HG02884 (cell line): Measurements from ENCODE around the gene PSIP1.
"Not testable (repeated sequence)": the region's sequence is repeated elsewhere in the genome, so short reads cannot be mapped to it uniquely, and the experiment has no call there.

Source experiments
- ATAC-seq: cut with Tn5 transposase; IDR thresholded peaks from one replicate; pipeline ENCODE4 v1.9.1; 2021; ENCODE audit warnings: mild to moderate bottlenecking, moderate library complexity; ENCODE audit not compliant: unreplicated experiment

Gene PSIP1

DNA sequence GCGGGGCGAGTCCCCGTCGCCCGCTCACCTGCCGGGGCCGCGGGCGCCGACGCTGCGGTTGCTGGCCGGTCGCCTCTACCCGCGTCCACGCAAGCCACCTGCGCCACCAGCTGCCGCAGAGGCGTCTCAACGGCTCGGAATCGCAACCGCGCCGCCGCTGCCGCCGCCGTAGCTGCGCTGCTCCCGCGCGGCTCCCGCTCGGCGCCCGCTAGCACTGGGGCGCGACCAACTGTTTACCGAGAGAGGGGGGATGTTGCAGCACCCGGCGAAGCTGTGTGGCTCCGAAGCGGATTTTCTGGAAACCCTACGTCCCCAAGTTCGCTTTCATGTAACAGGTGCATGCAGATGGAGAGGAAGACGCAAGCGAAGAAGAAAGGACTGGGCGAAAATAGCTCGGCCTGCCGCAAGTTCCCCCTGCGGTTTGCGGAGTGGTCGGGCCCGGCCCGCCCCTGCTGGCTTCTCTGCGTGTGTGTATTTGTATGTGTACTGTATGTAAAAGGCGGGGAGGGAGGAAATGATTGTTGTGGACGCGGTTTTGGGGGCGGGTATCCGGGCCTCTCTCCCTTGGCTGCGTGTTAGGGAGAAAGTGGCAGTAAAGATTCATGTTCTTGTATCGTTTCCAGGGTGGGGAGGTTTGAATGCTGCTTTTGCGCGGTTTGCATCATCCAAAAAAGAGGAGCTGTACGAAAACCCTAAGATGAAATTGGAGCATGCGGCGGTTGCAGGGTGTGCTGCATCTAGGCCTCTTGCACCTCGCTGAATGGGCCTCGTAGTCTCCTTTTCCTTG is at the start of gene PSIP1:
TSS of gene PSIP1 (minus strand) at position 182 of the 787 bp plus-strand sequence. CDS start 782 bp downstream, outside the sequence.
- peak; percentile 73 for ATAC-seq

DNA sequence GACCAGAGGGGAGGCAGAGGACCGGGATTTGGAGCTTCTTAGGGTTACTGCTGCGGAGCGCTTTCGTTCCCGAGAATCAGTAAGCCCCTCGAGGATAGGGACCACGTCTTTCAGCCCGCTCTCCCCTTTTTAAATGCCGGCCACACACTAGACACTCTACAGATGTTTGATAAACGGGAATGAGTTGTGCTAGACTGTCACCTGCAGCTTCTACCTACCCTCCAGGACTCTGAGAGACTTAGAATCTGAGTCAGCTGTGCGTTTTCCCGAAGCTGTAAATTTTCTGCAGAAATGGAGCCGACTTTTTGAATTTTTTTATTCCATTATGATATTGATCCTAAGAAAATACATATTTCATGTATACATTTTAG is 42.7 kb upstream of the PSIP1 start:
- ATAC-seq, result peak; percentile 19

GRCh38 chr9:15552636-15553527 is 42.1 kb upstream of the PSIP1 start, which contains the start of gene CCDC171:
CCDC171 (plus strand) TSS chr9:15553043; CDS start chr9:15564089, 11,046 bp downstream.
- peak; percentile 66 for ATAC-seq

DNA sequence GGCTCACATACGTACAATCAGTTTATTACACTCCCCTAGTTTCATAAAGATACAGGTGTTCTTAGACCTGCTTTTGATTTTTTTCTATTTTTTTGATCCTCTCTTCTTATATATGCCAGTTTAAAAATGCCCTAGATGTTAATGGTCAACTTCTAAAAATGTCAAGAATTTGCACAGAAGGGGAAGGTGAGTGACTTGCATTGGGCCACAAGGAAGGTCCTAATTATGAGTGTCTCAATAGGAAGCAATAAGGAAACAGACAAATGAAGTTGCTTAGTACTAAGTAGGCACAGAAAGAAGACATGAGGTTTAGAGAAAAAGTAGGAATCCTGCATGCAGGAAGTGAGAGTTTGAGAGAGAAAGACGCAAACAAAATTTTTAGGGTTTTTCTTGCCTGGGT is 38.8 kb upstream of the PSIP1 start:
- no peak for ATAC-seq

DNA sequence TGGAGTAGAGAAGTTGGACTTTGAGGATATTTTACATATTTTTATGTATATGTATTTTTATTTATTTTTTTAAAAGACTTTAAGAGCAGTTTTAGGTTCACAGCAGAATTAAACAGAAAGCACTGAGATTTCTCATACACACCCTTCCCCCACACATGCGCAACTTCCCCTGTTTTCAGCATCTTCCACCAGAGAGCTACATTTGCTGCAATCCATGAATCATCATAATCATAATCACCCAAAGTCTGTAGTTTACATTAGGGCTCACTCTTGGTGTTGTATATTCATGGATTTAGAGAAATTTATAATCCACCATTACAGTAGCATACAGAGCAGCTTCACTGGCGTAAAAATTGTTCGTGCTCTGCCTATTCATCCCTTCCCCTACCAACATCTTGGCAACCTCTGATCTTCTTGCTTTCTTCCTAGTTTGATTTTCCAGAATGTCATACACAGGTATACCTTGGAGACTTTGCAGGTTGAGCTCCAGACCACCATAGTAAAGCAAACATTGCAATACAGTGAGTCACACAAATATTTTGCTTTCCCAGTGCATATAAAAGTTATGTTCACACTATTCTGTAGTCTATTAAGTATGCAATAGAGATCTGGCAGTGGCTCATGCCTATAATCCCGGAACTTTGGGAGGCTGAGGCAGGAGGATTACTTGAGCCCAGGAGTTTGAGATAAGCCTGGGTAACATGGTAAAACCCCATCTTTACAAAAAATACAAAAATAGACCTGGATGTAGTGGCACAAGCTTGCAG is 32.5 kb upstream of the PSIP1 start:
- ATAC-seq, result no peak

GRCh38 chr9:15542624-15543023 is 31.9 kb upstream of the PSIP1 start:
- ATAC-seq, result no peak

DNA sequence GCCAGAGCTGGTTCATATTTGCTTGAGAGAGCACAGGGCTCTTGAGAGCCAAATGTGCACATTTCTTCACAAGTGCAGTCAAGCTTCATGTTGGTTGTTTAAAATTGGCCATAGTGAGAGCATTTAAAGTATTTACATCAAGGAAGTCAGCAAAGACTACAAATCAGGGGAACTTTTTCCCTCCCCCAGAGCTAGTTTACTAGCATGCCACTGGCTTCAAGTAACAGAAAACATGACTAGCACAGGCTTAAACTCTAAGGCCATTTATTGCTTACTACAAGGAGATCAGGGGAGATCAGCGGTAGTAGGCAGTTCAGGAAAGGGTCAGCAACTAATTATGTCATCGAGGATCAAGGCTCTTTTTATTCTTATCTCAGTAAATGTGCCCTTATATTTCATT is 31.1 kb upstream of the PSIP1 start:
- no peak for ATAC-seq

DNA sequence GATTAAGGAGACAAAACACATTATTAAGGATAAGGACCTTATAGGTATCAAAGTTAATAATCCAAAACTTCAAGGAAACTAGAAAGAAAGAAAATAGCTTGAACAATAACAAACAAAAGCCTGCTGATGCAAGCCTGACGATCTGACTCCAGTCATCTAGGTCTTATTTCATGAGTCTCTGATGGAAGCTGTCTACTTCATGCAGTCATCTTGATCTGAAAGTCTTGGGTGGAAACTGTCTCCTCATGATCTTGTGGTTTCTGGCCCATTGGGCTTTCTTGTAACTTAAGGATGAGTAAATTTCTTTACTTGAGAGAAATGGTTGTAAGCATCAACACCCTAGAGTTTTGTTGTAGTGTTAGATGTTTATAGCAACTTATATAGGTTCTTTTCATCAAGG is 20.6 kb upstream of the PSIP1 start:
- peak; percentile 46 for ATAC-seq

DNA sequence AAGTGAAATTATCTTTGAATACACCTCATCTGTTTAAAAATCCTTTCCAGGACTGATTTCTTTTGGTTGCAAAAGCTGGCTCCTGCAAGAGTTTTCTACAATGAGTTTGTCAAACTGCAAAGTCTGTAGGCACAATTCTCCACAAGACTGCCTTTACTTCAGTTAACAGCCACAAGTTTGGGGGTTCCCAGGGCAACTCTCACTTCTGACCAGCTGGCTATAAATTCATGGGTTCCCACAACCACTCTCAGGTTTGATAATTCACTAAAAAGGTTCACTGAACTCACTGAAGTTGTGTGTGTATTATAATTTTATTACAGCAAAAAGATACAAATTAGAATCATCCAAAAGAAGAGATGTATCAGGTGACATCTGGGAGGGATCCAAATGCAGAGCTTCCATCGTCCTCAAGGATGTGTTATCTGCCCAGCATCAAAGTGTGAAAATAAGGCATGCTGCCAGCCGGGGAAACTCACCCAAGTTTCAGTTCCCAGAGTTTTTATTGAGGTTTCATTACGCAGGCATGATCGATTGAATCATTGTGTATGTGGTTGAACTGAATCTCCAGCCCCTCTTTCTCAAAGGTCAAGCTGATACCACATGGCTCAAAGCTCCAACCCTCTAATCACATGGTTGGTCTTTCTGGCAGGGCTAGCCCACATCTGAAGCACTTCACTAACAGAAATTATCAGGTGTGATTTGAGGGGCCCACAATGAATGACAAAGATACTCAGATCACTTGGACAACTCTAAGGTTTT is 19.0 kb upstream of the PSIP1 start:
- ATAC-seq, result peak; percentile 75

DNA sequence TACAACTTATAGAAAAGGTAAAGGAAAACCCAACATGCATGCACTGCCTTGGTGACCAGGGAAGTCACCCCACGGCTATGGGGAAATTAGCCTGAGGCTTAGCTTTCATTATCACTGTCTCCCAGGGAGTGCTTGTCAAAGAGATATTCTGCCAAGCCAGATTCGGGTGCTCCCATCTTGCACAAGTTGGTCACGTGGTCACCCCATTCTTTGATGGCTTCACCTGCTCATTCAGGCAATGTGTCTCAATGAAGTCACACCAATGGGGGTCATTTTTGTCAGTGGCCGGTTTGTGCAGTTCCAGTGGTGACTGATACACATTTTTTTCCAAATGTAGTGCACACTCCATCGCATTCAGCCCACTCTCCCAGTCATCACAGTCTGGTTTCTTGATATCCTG is 16.3 kb upstream of the PSIP1 start:
- not testable (repeated sequence) for ATAC-seq

- ATAC-seq, result no peak
These were observed 15.2 kb upstream of the PSIP1 start for GRCh38 chr9:15525958-15526357.

GRCh38 chr9:15524845-15525455 is 14.2 kb upstream of the PSIP1 start:
- ATAC-seq, result no peak

DNA sequence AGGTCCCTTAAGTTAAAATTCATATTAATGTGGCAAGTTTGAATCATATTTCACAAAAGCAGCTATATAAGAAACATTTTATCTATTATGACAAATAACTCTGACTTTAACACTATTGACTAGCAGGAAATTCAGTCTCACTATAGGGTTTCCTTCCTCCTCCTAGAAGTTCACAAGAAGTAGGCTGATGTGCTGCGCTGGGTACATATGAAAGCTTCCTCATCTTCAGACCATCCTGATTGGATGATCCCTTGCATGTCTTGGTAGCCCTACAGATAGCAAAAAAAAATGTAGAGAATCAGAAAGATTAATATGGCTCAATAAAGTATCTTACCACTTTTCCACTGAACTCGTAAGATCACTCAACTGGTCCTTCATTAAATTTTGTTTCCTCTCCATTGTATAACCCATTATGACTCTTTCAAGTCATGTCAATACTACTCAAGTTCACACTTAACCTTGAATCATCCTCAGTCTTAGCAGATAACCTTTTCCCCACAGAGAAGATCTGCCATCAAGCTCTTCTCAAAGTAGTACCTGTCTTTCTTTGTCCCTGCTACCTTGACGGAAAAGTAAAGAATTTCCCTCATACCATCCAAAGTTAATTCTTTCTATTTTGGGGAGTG is 11.5 kb upstream of the PSIP1 start:
- ATAC-seq, result no peak

DNA sequence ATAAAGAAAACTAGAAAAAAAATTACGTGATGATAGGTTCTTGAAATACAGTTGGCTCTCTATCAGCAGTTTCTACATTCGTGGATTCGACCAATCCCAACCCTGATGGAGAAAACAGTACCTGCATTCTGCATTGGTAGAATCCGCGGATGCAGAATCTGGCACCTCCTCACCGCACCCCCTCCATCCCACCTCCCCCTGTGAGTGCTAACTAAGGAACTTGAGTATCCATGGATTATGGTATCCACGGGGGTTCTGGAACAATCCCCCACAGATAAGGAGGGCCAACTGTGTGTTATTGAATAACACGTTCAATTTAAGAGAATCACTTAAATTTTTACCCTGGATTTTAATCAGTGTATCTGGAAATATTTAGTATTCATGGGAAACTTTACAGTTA is 10.5 kb upstream of the PSIP1 start:
- ATAC-seq, result no peak

DNA sequence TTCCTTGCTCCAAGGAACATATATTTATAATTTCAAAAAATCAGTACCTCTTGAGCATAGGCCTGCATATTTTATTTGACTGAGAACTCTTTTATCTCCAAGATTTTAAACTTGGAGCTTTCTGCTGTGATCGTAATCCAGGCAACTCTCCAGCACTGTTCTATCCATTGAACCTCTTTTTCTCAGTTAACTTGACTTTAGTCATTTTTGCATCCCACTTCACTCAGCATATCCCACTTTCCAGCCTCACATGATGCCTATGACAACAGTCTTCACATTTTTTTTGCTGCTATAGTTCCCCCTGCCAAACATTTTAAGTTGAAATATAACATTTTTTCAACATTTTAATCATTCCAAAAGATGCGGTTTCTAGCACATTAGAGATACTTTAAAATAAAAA is 9.1 kb upstream of the PSIP1 start:
- ATAC-seq, result no peak

DNA sequence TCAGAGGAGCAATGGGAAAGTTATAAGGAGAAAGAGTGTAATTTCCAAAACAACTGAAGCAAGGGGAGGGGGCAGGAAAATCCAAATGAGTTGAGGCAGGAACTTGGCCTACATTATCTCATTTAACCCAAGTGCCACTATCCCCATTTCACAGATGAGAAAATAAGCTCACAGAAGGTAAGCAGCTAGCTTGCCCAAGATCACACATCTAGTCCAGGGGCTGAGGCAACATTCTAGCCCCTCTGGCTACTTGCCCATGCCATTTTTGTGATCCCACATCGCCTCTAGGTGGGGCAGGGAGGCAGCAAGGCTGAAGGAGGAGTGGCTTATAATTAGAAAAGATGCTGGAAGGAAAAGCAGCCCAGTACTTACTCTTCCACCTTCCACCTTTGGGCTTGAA is 2.6 kb upstream of the PSIP1 start:
- ATAC-seq, result no peak

DNA sequence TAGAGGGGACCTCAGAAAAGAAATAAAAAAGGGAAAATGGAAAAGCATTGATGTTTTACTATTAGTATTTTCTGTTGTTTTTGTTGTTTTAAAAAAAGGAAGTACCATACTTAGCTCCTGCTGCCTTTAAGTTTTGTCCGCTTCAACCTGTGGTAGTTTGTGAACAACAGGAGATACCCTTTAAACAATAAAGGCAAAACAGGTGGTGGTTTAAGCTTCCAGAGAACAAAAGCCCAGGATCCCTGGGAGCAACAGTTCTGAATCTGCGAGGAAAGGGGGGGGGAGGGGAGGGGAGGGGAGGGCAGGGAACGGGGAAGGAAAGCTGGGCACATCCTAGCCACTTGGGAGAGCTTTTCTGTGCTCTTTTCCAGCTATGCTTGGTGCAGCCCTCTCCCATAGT is 2.1 kb upstream of the PSIP1 start:
- ATAC-seq, result no peak

DNA sequence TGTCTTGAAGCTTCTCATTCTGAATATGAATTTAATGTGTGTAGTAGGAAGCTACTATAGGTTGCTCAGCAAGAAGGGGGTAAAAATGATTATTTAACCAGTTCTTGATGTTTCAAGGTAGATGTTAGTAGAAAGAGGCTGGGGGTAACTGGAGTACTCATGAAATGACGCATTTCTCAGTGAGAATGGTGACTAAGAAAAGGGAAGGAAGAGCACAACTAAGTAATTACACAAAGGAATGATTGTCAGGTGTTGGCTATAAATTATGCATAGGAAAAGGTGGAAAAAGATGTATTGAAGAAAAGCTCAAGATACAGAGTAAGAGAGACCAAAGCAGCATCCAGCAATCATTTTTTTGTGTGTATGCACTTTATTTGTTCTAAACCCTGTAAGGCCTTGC is 1.4 kb upstream of the PSIP1 start:
- no peak for ATAC-seq

DNA sequence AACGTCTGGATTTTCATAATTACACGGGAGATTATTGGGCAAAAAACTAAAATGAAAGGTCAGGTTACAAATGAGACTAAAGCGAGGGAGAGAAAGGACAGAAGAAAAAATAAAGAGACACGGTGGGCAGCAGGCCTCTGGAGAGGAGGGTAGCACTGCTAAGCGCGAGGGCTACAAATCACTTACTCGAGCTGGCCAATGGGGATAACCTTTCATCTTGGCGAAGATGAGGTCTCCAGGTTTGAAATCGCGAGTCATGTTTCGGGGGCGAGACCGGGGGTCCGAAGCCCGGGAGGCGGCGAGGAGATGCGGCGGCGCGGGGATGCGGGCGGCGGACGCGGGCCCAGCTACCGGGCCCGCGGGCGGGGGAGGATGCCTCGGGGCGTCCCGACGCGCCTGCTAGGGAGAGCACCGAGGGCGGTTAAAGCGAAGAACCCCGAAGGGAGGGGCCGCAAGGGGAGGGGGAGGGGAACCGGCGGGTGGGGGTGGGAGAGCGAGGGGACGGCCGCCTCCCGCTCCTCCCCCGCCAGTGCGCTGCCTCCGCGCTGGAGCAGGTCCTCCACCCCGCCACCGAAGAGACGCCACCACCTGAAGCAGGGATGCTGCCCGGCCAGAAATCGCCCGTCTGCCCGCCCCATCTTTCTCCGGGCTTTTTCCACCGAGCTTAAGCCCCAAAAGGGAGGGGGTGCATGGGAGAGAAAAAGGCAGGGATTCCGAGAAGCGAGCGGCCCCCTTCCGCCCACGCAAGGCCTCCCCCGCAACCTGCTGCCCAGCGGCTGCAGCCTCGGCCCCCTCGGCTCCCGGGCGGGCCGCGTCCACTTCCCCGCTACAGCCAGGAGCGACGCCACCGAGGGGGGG is 610 bp downstream of the PSIP1 start:
- peak; percentile 30 for ATAC-seq
